Measurements from ENCODE around the gene CP. TPM values are rescaled to one million over a fixed set of nuclear protein-coding genes. Genes with fewer than 3 reads are reported as not detected.
A peak's percentile ranks its signal among the peaks of the same experiment; 100 is the strongest.

Gene CP
- total and polyA plus RNA-seq, 2 of the 13 experiments (the other 11 are each of a cell fraction or from before 2014, with no cell fraction given): 42.6 to 789 TPM

GRCh38 chr3:149247929-149248691 is 26.5 kb upstream of the CP start (continued):
- TF ChIP-seq SOX13 (IDR thresholded peaks at IDR 0.05) (no peak), SOX13 (CRISPR knock-in tag; conservative IDR thresholded peaks at IDR 0.05 in 1 of 2, IDR thresholded peaks at IDR 0.05 in 1 of 2) (peak in 1 of 2 experiments; percentile 49; a peak in 1 of 4 replicates), NCOA5 (CRISPR knock-in tag; IDR thresholded peaks at IDR 0.05) (no peak), RCOR2 (CRISPR knock-in tag; IDR thresholded peaks at IDR 0.05) (peak; percentile 28; the same call in 1 of the 2 replicates), HDAC2 (CRISPR knock-in tag; IDR thresholded peaks at IDR 0.05) (peak; percentile 41; the same call in 1 of the 2 replicates), IRF2 (CRISPR knock-in tag; IDR thresholded peaks at IDR 0.05) (0 out of 2 replicates have a peak, but pooled peaks have one; percentile 31), SALL1 (CRISPR knock-in tag; IDR thresholded peaks at IDR 0.05) (peak; percentile 73; the same call in 1 of the 2 replicates), DBP (CRISPR knock-in tag; IDR thresholded peaks at IDR 0.05; ENCODE audit: not compliant biosample characterization) (no peak), SMAD3 (CRISPR knock-in tag; IDR thresholded peaks at IDR 0.05) (peak; percentile 63; the same call in 1 of the 2 replicates), NR2F6 (IDR thresholded peaks at IDR 0.05) (peak; percentile 40; the same call in 1 of the 2 replicates), NR2F6 (CRISPR knock-in tag; IDR thresholded peaks at IDR 0.05) (peak; percentile 24; the same call in 1 of the 2 replicates), ARID5B (CRISPR knock-in tag; IDR thresholded peaks at IDR 0.05) (peak; percentile 65), SOX6 (IDR thresholded peaks at IDR 0.05) (no peak), SOX6 (CRISPR knock-in tag; IDR thresholded peaks at IDR 0.05) (peak; percentile 79), CEBPG (CRISPR knock-in tag; IDR thresholded peaks at IDR 0.05) (peak; percentile 56), FOXA1 (IDR thresholded peaks at IDR 0.05) (no peak), FOXA1 (CRISPR knock-in tag; IDR thresholded peaks at IDR 0.05) (peak; percentile 57), SOX5 (CRISPR knock-in tag; IDR thresholded peaks at IDR 0.05; ENCODE audit: borderline replicate concordance) (peak; percentile 73; the same call in 1 of the 2 replicates), HMG20A (CRISPR knock-in tag; IDR thresholded peaks at IDR 0.05; ENCODE audit: borderline replicate concordance) (peak; percentile 75; the same call in 1 of the 2 replicates)
- TF ChIP-seq, protein P1, sequence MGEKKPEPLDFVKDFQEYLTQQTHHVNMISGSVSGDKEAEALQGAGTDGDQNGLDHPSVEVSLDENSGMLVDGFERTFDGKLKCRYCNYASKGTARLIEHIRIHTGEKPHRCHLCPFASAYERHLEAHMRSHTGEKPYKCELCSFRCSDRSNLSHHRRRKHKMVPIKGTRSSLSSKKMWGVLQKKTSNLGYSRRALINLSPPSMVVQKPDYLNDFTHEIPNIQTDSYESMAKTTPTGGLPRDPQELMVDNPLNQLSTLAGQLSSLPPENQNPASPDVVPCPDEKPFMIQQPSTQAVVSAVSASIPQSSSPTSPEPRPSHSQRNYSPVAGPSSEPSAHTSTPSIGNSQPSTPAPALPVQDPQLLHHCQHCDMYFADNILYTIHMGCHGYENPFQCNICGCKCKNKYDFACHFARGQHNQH (CRISPR knock-in tag; IDR thresholded peaks at IDR 0.05): 0 out of 2 replicates have a peak, but pooled peaks have one; percentile 45
- TF ChIP-seq, protein P2, sequence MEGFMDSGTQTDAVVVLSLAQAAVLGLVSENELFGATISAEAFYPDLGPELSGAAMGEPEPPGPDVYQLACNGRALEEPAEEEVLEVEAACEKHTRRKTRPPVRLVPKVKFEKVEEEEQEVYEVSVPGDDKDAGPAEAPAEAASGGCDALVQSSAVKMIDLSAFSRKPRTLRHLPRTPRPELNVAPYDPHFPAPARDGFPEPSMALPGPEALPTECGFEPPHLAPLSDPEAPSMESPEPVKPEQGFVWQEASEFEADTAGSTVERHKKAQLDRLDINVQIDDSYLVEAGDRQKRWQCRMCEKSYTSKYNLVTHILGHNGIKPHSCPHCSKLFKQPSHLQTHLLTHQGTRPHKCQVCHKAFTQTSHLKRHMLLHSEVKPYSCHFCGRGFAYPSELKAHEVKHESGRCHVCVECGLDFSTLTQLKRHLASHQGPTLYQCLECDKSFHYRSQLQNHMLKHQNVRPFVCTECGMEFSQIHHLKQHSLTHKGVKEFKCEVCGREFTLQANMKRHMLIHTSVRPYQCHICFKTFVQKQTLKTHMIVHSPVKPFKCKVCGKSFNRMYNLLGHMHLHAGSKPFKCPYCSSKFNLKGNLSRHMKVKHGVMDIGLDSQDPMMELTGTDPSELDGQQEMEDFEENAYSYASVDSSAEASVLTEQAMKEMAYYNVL (CRISPR knock-in tag; IDR thresholded peaks at IDR 0.05; ENCODE audit: borderline replicate concordance): 0 out of 2 replicates have a peak, but pooled peaks have one; percentile 32
- TF ChIP-seq, protein P3, sequence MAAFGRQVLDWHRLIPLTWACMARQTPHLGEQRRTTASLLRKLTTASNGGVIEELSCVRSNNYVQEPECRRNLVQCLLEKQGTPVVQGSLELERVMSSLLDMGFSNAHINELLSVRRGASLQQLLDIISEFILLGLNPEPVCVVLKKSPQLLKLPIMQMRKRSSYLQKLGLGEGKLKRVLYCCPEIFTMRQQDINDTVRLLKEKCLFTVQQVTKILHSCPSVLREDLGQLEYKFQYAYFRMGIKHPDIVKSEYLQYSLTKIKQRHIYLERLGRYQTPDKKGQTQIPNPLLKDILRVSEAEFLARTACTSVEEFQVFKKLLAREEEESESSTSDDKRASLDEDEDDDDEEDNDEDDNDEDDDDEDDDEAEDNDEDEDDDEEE (CRISPR knock-in tag; IDR thresholded peaks at IDR 0.05): no peak

All from HepG2 (cell line).